SIG-M5 treated with dmso at 0.1 percent for 504 hours (cell line): ENCODE measurements around the gene PCK2.

Source experiments
- DNase-seq: peaks from one replicate; lab custom pipeline; 2025; ENCODE audit not compliant: unreplicated experiment; lab: John Stamatoyannopoulos, UW

PCK2 gene

DNA sequence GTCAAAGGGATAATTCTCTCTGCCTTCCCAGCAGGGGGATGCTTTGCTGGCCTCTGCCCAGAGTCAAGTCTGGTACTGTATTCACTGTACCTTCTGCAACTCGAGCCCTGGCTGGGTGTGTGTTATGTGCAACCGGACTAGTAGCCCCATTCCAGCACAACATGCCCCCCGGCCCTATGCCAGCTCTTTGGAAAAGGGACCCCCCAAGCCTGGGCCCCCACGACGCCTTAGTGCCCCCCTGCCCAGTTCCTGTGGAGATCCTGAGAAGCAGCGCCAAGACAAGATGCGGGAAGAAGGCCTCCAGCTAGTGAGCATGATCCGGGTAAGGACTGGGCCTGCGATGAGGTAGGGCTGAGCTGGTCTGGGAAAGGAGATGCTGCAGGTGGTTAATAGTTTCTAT lies 56.5 kb downstream of the PCK2 start:
- no peak for DNase-seq

DNA sequence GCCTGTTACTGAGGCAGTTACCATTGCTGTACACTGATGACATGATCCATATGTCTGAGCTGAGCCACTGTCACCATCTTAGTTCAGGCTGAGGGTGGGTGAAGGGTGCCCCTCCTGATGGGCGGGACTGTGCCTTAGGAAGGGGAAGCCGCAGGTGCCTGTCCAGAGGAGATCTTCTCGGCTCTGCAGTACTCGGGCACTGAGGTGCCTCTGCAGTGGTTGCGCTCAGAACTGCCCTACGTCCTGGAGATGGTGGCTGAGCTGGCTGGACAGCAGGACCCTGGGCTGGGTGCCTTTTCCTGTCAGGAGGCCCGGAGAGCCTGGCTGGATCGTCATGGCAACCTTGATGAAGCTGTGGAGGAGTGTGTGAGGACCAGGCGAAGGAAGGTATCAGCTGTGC lies 56.9 kb downstream of the PCK2 start:
- no peak for DNase-seq

- DNase-seq, result no peak
Observed at GRCh38 chr14:24151404-24152080, 57.4 kb downstream of the PCK2 start.
